Measurements from ENCODE around the gene CASP2. TPM values are rescaled to one million over a fixed set of nuclear protein-coding genes. Genes with fewer than 3 reads are reported as not detected.
A peak's percentile ranks its signal among the peaks of the same experiment; 100 is the strongest.

Gene CASP2
- total RNA-seq, 2 donors from 2014 or later = 19.6 to 20.2 TPM

GRCh38 chr7:143303733-143304132, 15.6 kb downstream of the CASP2 start:
- Histone ChIP-seq H3K27me3 (replicated peaks; ENCODE audit: insufficient read depth) (no peaks in the 10 kb centered on the region), H3K27ac (no peak overlapping the region), H3K4me1 (replicated peaks) (peaks cover 10% of the 10 kb centered on the region), H3K9me3 (no peaks in the 10 kb centered on the region), H3K4me3 (no peak overlapping the region), H3K36me3 (no peaks in the 10 kb centered on the region)
- no peak for DNase-seq (ENCODE audit: low spot score)
- 92% methylated on average over 10 of the region's 10 CpGs for WGBS
- TF ChIP-seq CTCF (IDR thresholded peaks at IDR 0.05) (no peak), POLR2AphosphoS5 (IDR thresholded peaks at IDR 0.05) (no peak), POLR2A (IDR thresholded peaks at IDR 0.05) (no peak)
- intact Hi-C loops (cut with DNase I) = loop anchor here (5.0 kb wide), 1 partner anchor 114 kb away; no protein-coding TSS in a partner anchor

- intact Hi-C loops (cut with DNase I) = loop anchor here (5.0 kb wide), 1 partner anchor 112 kb away; no protein-coding TSS in a partner anchor
These were observed 16.8 kb downstream of the CASP2 start for GRCh38 chr7:143304938-143305337.

GRCh38 chr7:143305423-143306070, 17.4 kb downstream of the CASP2 start:
- 51% methylated on average over 10 of the region's 10 CpGs for WGBS
- TF ChIP-seq POLR2A (IDR thresholded peaks at IDR 0.05) (no peak), POLR2AphosphoS5 (IDR thresholded peaks at IDR 0.05) (peak; percentile 77), CTCF (IDR thresholded peaks at IDR 0.05) (peak; percentile 37 to 91 (median 77))
- Histone ChIP-seq H3K4me1 (replicated peaks) (peaks cover 6% of the 10 kb centered on the region), H3K9me3 (no peaks in the 10 kb centered on the region), H3K36me3 (no peaks in the 10 kb centered on the region), H3K4me3 (no peak overlapping the region), H3K27me3 (replicated peaks; ENCODE audit: insufficient read depth) (no peaks in the 10 kb centered on the region), H3K27ac (no peak overlapping the region)
- intact Hi-C loops (cut with DNase I) = no loop called here
- peak; percentile 85 for DNase-seq (ENCODE audit: low spot score)

More at GRCh38 chr7:143304938-143305337, 16.8 kb downstream of the CASP2 start:
- H3K4me1 ChIP-seq (replicated peaks) = peaks cover 10% of the 10 kb centered on the region
- no peaks in the 10 kb centered on the region for H3K36me3 ChIP-seq
- DNase-seq (ENCODE audit: low spot score) = no peak
- no peaks in the 10 kb centered on the region for H3K9me3 ChIP-seq
- no peak overlapping the region for H3K27ac ChIP-seq
- 83% methylated on average over 6 of the region's 6 CpGs for WGBS
- H3K4me3 ChIP-seq = no peak overlapping the region
- TF ChIP-seq POLR2AphosphoS5 (IDR thresholded peaks at IDR 0.05) = no peak
- no peak for TF ChIP-seq CTCF (IDR thresholded peaks at IDR 0.05)
- no peak for TF ChIP-seq POLR2A (IDR thresholded peaks at IDR 0.05)
- H3K27me3 ChIP-seq (replicated peaks; ENCODE audit: insufficient read depth) = no peaks in the 10 kb centered on the region

- Histone ChIP-seq H3K4me3 (no peak overlapping the region), H3K4me1 (replicated peaks) (no peaks in the 10 kb centered on the region), H3K27me3 (replicated peaks; ENCODE audit: insufficient read depth) (no peaks in the 10 kb centered on the region), H3K36me3 (no peaks in the 10 kb centered on the region), H3K9me3 (no peaks in the 10 kb centered on the region), H3K27ac (no peak overlapping the region)
- WGBS = 98% methylated on average over 2 of the region's 2 CpGs
- intact Hi-C loops (cut with DNase I) = no loop called here
- no peak for TF ChIP-seq POLR2A (IDR thresholded peaks at IDR 0.05)
- TF ChIP-seq POLR2AphosphoS5 (IDR thresholded peaks at IDR 0.05) = no peak
- no peak for TF ChIP-seq CTCF (IDR thresholded peaks at IDR 0.05)
- DNase-seq (ENCODE audit: low spot score) = no peak
These were observed 20.5 kb downstream of the CASP2 start for GRCh38 chr7:143308632-143309031.

GRCh38 chr7:143314127-143314526, 26.0 kb downstream of the CASP2 start:
- intact Hi-C loops (cut with DNase I) = no loop called here
- Histone ChIP-seq H3K27ac (no peak overlapping the region), H3K27me3 (replicated peaks; ENCODE audit: insufficient read depth) (no peaks in the 10 kb centered on the region), H3K4me3 (no peak overlapping the region), H3K36me3 (no peaks in the 10 kb centered on the region), H3K9me3 (no peaks in the 10 kb centered on the region), H3K4me1 (replicated peaks) (no peaks in the 10 kb centered on the region)
- DNase-seq (ENCODE audit: low spot score) = no peak
- TF ChIP-seq POLR2A (IDR thresholded peaks at IDR 0.05) (no peak), POLR2AphosphoS5 (IDR thresholded peaks at IDR 0.05) (no peak), CTCF (IDR thresholded peaks at IDR 0.05) (no peak)
